Stomach (tissue), 9 donors: Measurements from ENCODE around the gene MGAT5. TPM values are rescaled to one million over a fixed set of nuclear protein-coding genes. Genes with fewer than 3 reads are reported as not detected.
A peak's percentile ranks its signal among the peaks of the same experiment; 100 is the strongest.

Experiments
- DNase-seq, 2 donors: peaks; one replicate each; pipeline versions ENCODE4 v3.0.0 to v3.0.0-alpha.2; 2013 to 2019
- H3K27ac ChIP-seq, 5 donors: fragments of 200-600 bp in 4 of 5; sonication (generic) in 4 of 5; one replicate each; pipeline ENCODE4 v1.5.1; 2013 to 2019; ENCODE audit warnings: mild to moderate bottlenecking in 1 of 5, moderate library complexity in 1 of 5
- H3K27me3 ChIP-seq, 3 donors: fragments of 200-600 bp; sonication (generic); one replicate each; pipeline ENCODE4 v1.5.1; 2017 to 2019; ENCODE audit warnings: mixed run types in 1 of 3
- H3K36me3 ChIP-seq, 4 donors: fragments of 200-600 bp; sonication (generic); 1 replicate in 3 of 4; 2 replicates in 1 of 4; pipeline ENCODE4 v1.5.1; 2016 to 2019
- H3K4me1 ChIP-seq, 4 donors: fragments of 200-600 bp; sonication (generic); one replicate each; pipeline ENCODE4 v1.5.1; 2016 to 2019
- H3K4me3 ChIP-seq, 4 donors: fragments of 200-600 bp; sonication (generic) in 3 of 4; one replicate each; pipeline ENCODE4 v1.5.1; 2016 to 2019; ENCODE audit warnings: mild to moderate bottlenecking in 1 of 4
- H3K9me3 ChIP-seq, 4 donors: fragments of 200-600 bp; sonication (generic); one replicate each; pipeline ENCODE4 v1.5.1; 2016 to 2019
- CTCF ChIP-seq, 7 experiments: fragments of 450-650 bp in 4 of 7; fragments of 200-600 bp in 3 of 7; sonication (generic) in 3 of 7; IDR thresholded peaks; one replicate each; pipeline ENCODE4 v1.5.1; 2016 to 2019; ENCODE audit warnings: antibody characterized with exemption in 7 of 7, control low read depth in 2 of 7, mild to moderate bottlenecking in 1 of 7
- EP300 ChIP-seq: sonication (generic); formaldehyde crosslinking; IDR thresholded peaks from one replicate; pipeline ENCODE4 v1.6.1; 2017; ENCODE audit warnings: antibody characterized with exemption
- POLR2A ChIP-seq, 4 donors: fragments of 450-650 bp; IDR thresholded peaks; one replicate each; pipeline ENCODE4 v1.6.1; 2016; ENCODE audit warnings: antibody characterized with exemption in 4 of 4, control low read depth in 2 of 4, mild to moderate bottlenecking in 1 of 4, moderate library complexity in 1 of 4
- POLR2AphosphoS5 ChIP-seq, 3 donors: sonication (generic); formaldehyde crosslinking; IDR thresholded peaks; one replicate each; pipeline ENCODE4 v1.6.1; 2016; ENCODE audit warnings: antibody characterized with exemption in 3 of 3
- WGBS, 5 donors: extraction: QIAGEN DNeasy Blood & Tissue Kit in 3 of 5; methylation state at CpG; one replicate each; pipeline versions ENCODE4 v1.1.5 to v1.1.7; 2013 to 2018; 5-methylcytosine and 5-hydroxymethylcytosine counted together
- intact Hi-C: fragments of 100-400 bp; cut with DNase I; formaldehyde crosslinking; loops from one replicate; pipeline ENCODE4 v1.15.1; 2023; ENCODE audit warnings: low total_unique reads
- polyA plus RNA-seq, 3 donors: library from polyadenylated mRNA; stranded (reverse); fragments of 200-250 nt; gene quantifications; one replicate each; pipeline ENCODE4 v1.2.3, GENCODE V29; 2013
- total RNA-seq, 5 donors: library from RNA; depleted of rRNA; stranded (reverse); fragments of >200 nt; gene quantifications; one replicate each; pipeline versions ENCODE4 v1.1.0 to v1.2.3, GENCODE V29; 2014 to 2016
- donor health status: healthy with polysubstance abuse.
- donor health status: Bipolar disorder and iron deficiency.
- donor health status: healthy.

The MGAT5 gene
- total and polyA plus RNA-seq, 8 donors, result 3.9 to 125 (median 46.0) TPM

DNA sequence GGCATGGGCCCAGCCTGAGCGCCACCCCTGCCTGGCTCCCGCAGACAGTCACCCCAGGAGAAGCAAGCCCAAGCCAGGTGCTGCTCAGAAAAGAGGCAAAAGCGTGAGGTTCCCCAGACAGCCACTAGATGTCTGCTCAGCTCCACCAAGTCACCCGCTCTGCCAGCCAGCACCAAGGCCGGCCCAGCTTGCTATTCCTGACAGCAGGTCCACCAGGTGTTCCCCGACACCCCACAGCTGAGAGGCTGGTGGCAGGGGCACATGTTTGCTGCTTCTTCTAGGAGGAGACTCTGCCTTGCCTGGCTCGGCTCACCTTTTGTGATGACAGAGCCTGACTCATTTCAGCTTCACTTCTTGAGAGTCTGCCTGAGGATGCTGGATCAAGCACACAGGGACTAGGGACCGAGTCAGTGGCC lies 206.7 kb downstream of the MGAT5 start:
- Histone ChIP-seq H3K36me3 (peaks cover 0 to 23% (median 5%) of the 10 kb centered on the region in 4 donors), H3K27ac (no peak overlapping the region), H3K4me1 (peaks cover 7 to 19% (median 10%) of the 10 kb centered on the region in 4 donors), H3K27me3 (peaks cover 0 to 4% (median 0%) of the 10 kb centered on the region in 3 donors), H3K4me3 (no peak overlapping the region), H3K9me3 (no peaks in the 10 kb centered on the region)
- 28 to 52% (median 34%) methylated on average over 7 to 8 of the region's 8 CpGs for WGBS, 5 donors
- TF ChIP-seq EP300, result no peak
- TF ChIP-seq CTCF (IDR thresholded peaks at IDR 0.05), result peak in 6 of 7 experiments; percentile 36 to 83 (median 62)
- DNase-seq, result peak; percentile 78 to 90
- intact Hi-C loops, result loop anchor here (10.0 kb wide), 1 partner anchor 444 kb away; no protein-coding TSS in a partner anchor

GRCh38 chr2:134461511-134461910 lies 207.6 kb downstream of the MGAT5 start:
- DNase-seq, result peak in 1 of 2 donors; percentile 19
- Histone ChIP-seq H3K4me3 (no peak overlapping the region), H3K36me3 (peaks cover 0 to 14% (median 0%) of the 10 kb centered on the region in 4 donors), H3K27me3 (peaks cover 0 to 4% (median 0%) of the 10 kb centered on the region in 3 donors), H3K9me3 (no peaks in the 10 kb centered on the region), H3K4me1 (peaks cover 7 to 19% (median 10%) of the 10 kb centered on the region in 4 donors), H3K27ac (no peak overlapping the region)
- intact Hi-C loops, result loop anchor here (10.0 kb wide), 1 partner anchor 443 kb away; no protein-coding TSS in a partner anchor
- WGBS, 5 donors, result 58 to 82% (median 79%) methylated on average over 6 of the region's 6 CpGs
- TF ChIP-seq POLR2A (IDR thresholded peaks at IDR 0.05) (no peak), POLR2AphosphoS5 (IDR thresholded peaks at IDR 0.05) (no peak), CTCF (IDR thresholded peaks at IDR 0.05) (no peak), EP300 (no peak)

GRCh38 chr2:134462275-134462674 lies 208.4 kb downstream of the MGAT5 start:
- peaks cover 0 to 13% (median 0%) of the 10 kb centered on the region in 4 donors for H3K36me3 ChIP-seq
- no peak for TF ChIP-seq CTCF (IDR thresholded peaks at IDR 0.05)
- TF ChIP-seq POLR2A (IDR thresholded peaks at IDR 0.05), result no peak
- TF ChIP-seq EP300, result no peak
- WGBS, 5 donors, result 95 to 98% (median 96%) methylated on average over 6 of the region's 6 CpGs
- H3K27ac ChIP-seq, result no peak overlapping the region
- intact Hi-C loops, result loop anchor here (10.0 kb wide), 1 partner anchor 443 kb away; no protein-coding TSS in a partner anchor
- H3K9me3 ChIP-seq, result no peaks in the 10 kb centered on the region
- no peak overlapping the region for H3K4me3 ChIP-seq
- H3K27me3 ChIP-seq, result peaks cover 0 to 4% (median 0%) of the 10 kb centered on the region in 3 donors
- peaks cover 7 to 16% (median 9%) of the 10 kb centered on the region in 4 donors for H3K4me1 ChIP-seq
- no peak for DNase-seq

DNA sequence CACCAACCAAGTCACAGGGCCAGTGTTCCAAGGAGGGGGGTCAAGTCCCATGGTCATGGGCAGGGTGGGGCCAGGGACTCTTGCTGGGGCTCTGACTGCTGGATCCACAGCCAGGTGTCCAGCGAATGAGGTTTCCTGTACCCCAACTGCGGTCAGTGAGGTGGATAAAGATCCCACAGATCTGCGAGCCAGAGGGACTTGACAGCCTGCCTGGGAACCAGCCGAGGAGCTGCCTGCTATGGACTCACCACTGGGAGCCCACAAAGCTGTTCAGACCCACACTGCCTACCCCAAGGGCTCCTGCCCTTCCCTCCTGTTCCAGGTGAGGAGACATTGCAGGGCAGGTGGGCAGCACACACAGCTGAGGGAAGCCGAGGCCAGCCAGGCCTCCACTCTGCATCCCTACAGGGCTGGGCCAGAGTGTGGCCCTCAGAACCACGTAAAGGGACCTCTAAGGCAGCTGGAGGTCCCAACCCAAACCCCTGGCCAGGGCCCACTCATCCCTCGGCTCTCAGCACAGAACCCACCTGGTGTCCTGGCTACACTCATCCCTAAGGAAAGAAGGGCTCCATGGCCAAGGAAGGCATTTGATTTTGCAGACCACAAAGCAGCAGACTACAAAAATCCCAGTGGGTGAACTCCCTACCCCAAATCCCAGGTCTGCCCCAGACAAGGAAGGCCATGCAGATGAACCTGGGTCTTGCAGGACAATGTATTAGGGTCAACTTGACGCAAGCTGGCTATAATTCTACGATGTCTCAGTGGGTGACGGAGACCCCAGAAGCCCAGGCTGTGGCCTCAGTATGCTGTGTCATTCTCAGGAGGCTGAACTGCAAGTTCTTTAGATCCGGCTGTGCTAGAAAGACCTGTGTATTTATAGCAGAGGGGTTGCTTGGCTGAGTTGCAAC lies 209.2 kb downstream of the MGAT5 start:
- peaks cover 0 to 13% (median 0%) of the 10 kb centered on the region in 4 donors for H3K36me3 ChIP-seq
- intact Hi-C loops, result loop anchor here (10.0 kb wide), 1 partner anchor 442 kb away; no protein-coding TSS in a partner anchor
- H3K4me1 ChIP-seq, result peaks cover 1 to 9% (median 6%) of the 10 kb centered on the region in 4 donors
- peaks cover 0 to 4% (median 0%) of the 10 kb centered on the region in 3 donors for H3K27me3 ChIP-seq
- no peaks in the 10 kb centered on the region for H3K9me3 ChIP-seq
- 92 to 96% (median 93%) methylated on average over 10 to 11 of the region's 11 CpGs for WGBS, 5 donors
- peak in 1 of 2 donors; percentile 17 for DNase-seq
- TF ChIP-seq EP300 (no peak), POLR2A (IDR thresholded peaks at IDR 0.05) (no peak), POLR2AphosphoS5 (IDR thresholded peaks at IDR 0.05) (no peak), CTCF (IDR thresholded peaks at IDR 0.05) (no peak)
- no peak overlapping the region for H3K4me3 ChIP-seq
- no peak overlapping the region for H3K27ac ChIP-seq
